ENCODE measurements around the gene PLPPR3.
"Not testable (repeated sequence)": the region's sequence is repeated elsewhere in the genome, so short reads cannot be mapped to it uniquely, and the experiment has no call there.

The PLPPR3 gene

DNA sequence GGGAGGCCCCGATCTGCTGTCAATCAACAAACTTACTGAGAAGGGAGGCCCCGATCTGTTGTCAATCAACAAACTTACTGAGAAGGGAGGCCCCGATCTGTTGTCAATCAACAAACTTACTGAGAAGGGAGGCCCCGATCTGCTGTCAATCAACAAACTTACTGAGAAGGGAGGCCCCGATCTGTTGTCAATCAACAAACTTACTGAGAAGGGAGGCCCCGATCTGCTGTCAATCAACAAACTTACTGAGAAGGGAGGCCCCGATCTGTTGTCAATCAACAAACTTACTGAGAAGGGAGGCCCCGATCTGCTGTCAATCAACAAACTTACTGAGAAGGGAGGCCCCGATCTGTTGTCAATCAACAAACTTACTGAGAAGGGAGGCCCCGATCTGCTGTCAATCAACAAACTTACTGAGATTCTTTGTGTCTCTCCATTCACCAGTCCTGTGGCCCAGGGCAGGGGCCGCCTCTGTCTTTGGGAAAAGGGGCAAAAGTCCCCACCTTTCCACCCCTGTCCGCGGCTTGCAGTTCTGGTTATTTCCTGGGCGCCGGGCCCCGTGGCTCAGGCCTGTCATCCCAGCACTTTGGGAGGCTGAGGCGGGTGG lies 32.0 kb upstream of the PLPPR3 start:
- H3K9me3 ChIP-seq (ENCODE audit: control insufficient read depth, insufficient read depth, low read length); H3K36me3 ChIP-seq (ENCODE audit: control insufficient read depth, insufficient read depth, low read length); DNase-seq (ENCODE audit: low read depth, low spot score); H3K4me1 ChIP-seq (ENCODE audit: control insufficient read depth, insufficient read depth, low read length); H3K27me3 ChIP-seq (ENCODE audit: control insufficient read depth, insufficient read depth, low read length); H3K4me3 ChIP-seq (ENCODE audit: low read length); H3K27ac ChIP-seq (ENCODE audit: low read length): not testable (repeated sequence)
- WGBS (ENCODE audit: insufficient coverage, insufficient read length) = no CpG with 5 or more reads among the region's 17 CpGs

GRCh38 chr19:853014-853585 lies 31.3 kb upstream of the PLPPR3 start:
- Histone ChIP-seq H3K27ac (ENCODE audit: low read length) (no peak overlapping the region), H3K4me3 (ENCODE audit: low read length) (no peak overlapping the region), H3K4me1 (ENCODE audit: control insufficient read depth, insufficient read depth, low read length) (no peaks in the 10 kb centered on the region; the same call in 1 of the 2 replicates), H3K36me3 (ENCODE audit: control insufficient read depth, insufficient read depth, low read length) (no peaks in the 10 kb centered on the region; the same call in 1 of the 2 replicates), H3K27me3 (ENCODE audit: control insufficient read depth, insufficient read depth, low read length) (no peaks in the 10 kb centered on the region), H3K9me3 (ENCODE audit: control insufficient read depth, insufficient read depth, low read length) (no peaks in the 10 kb centered on the region)
- WGBS (ENCODE audit: insufficient coverage, insufficient read length) = no CpG with 5 or more reads among the region's 67 CpGs
- DNase-seq (ENCODE audit: low read depth, low spot score) = no peak

GRCh38 chr19:852136-853013 lies 30.6 kb upstream of the PLPPR3 start, which contains the start of gene ELANE:
TSS of gene ELANE (plus strand) at chr19:852303. CDS start at chr19:852329, 26 bp downstream.
- H3K36me3 ChIP-seq (ENCODE audit: control insufficient read depth, insufficient read depth, low read length) = no peaks in the 10 kb centered on the region; the same call in 1 of the 2 replicates
- no peak for DNase-seq (ENCODE audit: low read depth, low spot score)
- no CpG with 5 or more reads among the region's 55 CpGs for WGBS (ENCODE audit: insufficient coverage, insufficient read length)
- H3K27ac ChIP-seq (ENCODE audit: low read length) = no peak within 1 kb of the TSS
- H3K4me1 ChIP-seq (ENCODE audit: control insufficient read depth, insufficient read depth, low read length) = no peaks in the 10 kb centered on the region; the same call in 1 of the 2 replicates
- H3K27me3 ChIP-seq (ENCODE audit: control insufficient read depth, insufficient read depth, low read length) = no peaks in the 10 kb centered on the region
- no peaks in the 10 kb centered on the region for H3K9me3 ChIP-seq (ENCODE audit: control insufficient read depth, insufficient read depth, low read length)
- no peak within 1 kb of the TSS for H3K4me3 ChIP-seq (ENCODE audit: low read length)

GRCh38 chr19:850979-851335 lies 29.2 kb upstream of the PLPPR3 start:
- H3K4me1 ChIP-seq (ENCODE audit: control insufficient read depth, insufficient read depth, low read length) = no peaks in the 10 kb centered on the region; the same call in 1 of the 2 replicates
- H3K27ac ChIP-seq (ENCODE audit: low read length) = no peak overlapping the region
- no peaks in the 10 kb centered on the region for H3K9me3 ChIP-seq (ENCODE audit: control insufficient read depth, insufficient read depth, low read length)
- H3K36me3 ChIP-seq (ENCODE audit: control insufficient read depth, insufficient read depth, low read length) = no peaks in the 10 kb centered on the region; the same call in 1 of the 2 replicates
- no CpG with 5 or more reads among the region's 13 CpGs for WGBS (ENCODE audit: insufficient coverage, insufficient read length)
- H3K4me3 ChIP-seq (ENCODE audit: low read length) = no peak overlapping the region
- H3K27me3 ChIP-seq (ENCODE audit: control insufficient read depth, insufficient read depth, low read length) = no peaks in the 10 kb centered on the region
- no peak for DNase-seq (ENCODE audit: low read depth, low spot score)

DNA sequence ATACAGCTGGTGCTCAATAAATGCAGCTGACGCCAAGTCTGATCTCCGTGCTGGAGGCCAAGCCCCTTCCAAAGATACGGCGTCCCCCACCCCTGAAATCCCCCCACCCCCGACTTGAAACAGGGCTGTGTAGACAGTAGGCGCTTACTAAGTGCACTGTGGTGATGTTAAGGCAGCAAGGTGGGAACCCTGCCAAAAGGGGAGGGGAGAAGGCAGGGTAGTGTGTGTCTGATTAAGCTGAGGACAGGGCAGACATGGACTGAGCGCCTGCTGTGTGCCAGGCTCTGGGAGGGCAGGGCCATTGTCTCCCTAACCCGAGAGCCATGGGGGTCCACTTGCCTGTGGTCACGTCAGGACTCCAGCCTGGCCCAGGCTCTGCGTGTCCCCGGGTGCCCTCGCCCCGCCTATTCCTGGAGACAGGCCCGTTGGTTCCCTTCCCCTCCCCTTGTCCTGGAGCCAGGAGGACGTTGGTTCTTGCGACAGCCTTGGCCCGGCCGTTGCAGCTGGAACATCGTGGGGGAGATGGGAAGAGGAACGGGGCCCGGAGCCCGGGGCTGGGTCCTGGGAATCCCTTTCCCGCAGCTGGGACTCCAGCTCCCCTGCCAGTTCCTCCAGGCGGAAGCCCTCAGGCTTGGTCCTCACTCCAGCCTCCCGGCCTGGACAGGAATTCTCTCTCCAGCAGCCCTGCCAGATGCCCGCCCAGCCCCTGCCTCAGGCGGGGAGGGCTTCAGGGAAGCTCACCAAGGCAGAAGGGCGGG lies 28.6 kb upstream of the PLPPR3 start:
- no peaks in the 10 kb centered on the region for H3K27me3 ChIP-seq (ENCODE audit: control insufficient read depth, insufficient read depth, low read length)
- H3K9me3 ChIP-seq (ENCODE audit: control insufficient read depth, insufficient read depth, low read length) = no peaks in the 10 kb centered on the region
- no peak overlapping the region for H3K4me3 ChIP-seq (ENCODE audit: low read length)
- DNase-seq (ENCODE audit: low read depth, low spot score) = no peak
- no peak overlapping the region for H3K27ac ChIP-seq (ENCODE audit: low read length)
- no CpG with 5 or more reads among the region's 28 CpGs for WGBS (ENCODE audit: insufficient coverage, insufficient read length)
- H3K4me1 ChIP-seq (ENCODE audit: control insufficient read depth, insufficient read depth, low read length) = no peaks in the 10 kb centered on the region; the same call in 1 of the 2 replicates
- no peaks in the 10 kb centered on the region; the same call in 1 of the 2 replicates for H3K36me3 ChIP-seq (ENCODE audit: control insufficient read depth, insufficient read depth, low read length)

DNA sequence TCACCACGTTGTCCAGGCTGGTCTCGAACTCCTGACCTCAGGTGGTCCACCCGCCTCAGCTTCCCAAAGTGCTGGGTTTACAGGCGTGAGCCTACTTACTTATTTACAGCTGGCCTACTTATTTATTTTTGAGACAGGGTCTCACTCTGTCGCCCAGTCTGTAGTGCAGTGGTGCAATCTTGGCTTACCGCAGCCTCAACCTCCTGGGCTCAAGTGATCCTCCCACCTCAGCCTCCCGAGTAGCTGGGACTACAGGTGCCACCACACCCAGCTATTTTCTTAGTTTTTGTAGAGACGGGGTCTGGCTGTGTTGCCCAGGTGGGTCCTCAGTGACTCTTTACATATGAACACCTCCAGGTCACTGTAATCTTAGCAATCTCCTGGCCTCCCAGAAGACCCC lies 27.4 kb upstream of the PLPPR3 start:
- H3K36me3 ChIP-seq (ENCODE audit: control insufficient read depth, insufficient read depth, low read length); H3K9me3 ChIP-seq (ENCODE audit: control insufficient read depth, insufficient read depth, low read length); DNase-seq (ENCODE audit: low read depth, low spot score); H3K27ac ChIP-seq (ENCODE audit: low read length); H3K4me1 ChIP-seq (ENCODE audit: control insufficient read depth, insufficient read depth, low read length); H3K4me3 ChIP-seq (ENCODE audit: low read length); H3K27me3 ChIP-seq (ENCODE audit: control insufficient read depth, insufficient read depth, low read length): not testable (repeated sequence)
- WGBS (ENCODE audit: insufficient coverage, insufficient read length) = no CpG with 5 or more reads among the region's 8 CpGs

DNA sequence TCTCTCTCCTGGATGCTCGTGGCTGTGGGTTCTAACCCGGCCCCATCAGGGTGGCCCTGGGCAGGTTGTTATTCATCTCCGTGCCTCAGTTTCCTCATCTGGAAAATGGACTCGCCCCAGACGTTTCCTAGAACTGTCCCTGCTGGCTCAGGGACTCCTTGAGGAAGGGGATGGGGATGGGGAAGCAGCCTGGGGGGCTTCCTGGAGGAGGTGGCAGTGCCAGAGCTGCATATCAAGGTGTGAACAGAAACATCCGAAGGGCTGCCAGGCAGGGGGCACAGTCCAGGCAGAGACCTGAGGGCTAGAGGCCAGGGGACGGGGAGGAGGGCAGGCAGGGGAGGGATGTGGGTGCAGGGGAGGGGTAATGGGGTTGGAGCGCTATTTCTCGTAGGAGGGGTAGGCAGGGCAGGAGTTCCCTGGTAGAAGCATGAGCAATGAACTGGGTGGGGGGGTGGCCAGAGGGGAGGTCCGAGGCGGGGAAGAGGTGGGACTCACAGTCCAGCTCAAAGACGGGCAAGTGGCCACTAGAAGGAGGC lies 26.7 kb upstream of the PLPPR3 start:
- Histone ChIP-seq H3K4me1 (ENCODE audit: control insufficient read depth, insufficient read depth, low read length) (no peaks in the 10 kb centered on the region; the same call in 1 of the 2 replicates), H3K36me3 (ENCODE audit: control insufficient read depth, insufficient read depth, low read length) (no peaks in the 10 kb centered on the region; the same call in 1 of the 2 replicates), H3K9me3 (ENCODE audit: control insufficient read depth, insufficient read depth, low read length) (no peaks in the 10 kb centered on the region), H3K4me3 (ENCODE audit: low read length) (no peak overlapping the region), H3K27ac (ENCODE audit: low read length) (no peak overlapping the region), H3K27me3 (ENCODE audit: control insufficient read depth, insufficient read depth, low read length) (peaks cover 2% of the 10 kb centered on the region; the same call in 1 of the 2 replicates)
- DNase-seq (ENCODE audit: low read depth, low spot score) = no peak
- WGBS (ENCODE audit: insufficient coverage, insufficient read length) = no CpG with 5 or more reads among the region's 12 CpGs

- H3K36me3 ChIP-seq (ENCODE audit: control insufficient read depth, insufficient read depth, low read length) = no peaks in the 10 kb centered on the region
- H3K27me3 ChIP-seq (ENCODE audit: control insufficient read depth, insufficient read depth, low read length) = peaks cover 4% of the 10 kb centered on the region; the same call in 1 of the 2 replicates
- H3K4me3 ChIP-seq (ENCODE audit: low read length) = no peak overlapping the region
- peaks cover 1% of the 10 kb centered on the region; the same call in 1 of the 2 replicates for H3K4me1 ChIP-seq (ENCODE audit: control insufficient read depth, insufficient read depth, low read length)
- H3K27ac ChIP-seq (ENCODE audit: low read length) = no peak overlapping the region
- H3K9me3 ChIP-seq (ENCODE audit: control insufficient read depth, insufficient read depth, low read length) = no peaks in the 10 kb centered on the region
- DNase-seq (ENCODE audit: low read depth, low spot score) = no peak
- WGBS (ENCODE audit: insufficient coverage, insufficient read length) = no CpG with 5 or more reads among the region's 37 CpGs
Observed at GRCh38 chr19:845707-846521, 24.2 kb upstream of the PLPPR3 start.

DNA sequence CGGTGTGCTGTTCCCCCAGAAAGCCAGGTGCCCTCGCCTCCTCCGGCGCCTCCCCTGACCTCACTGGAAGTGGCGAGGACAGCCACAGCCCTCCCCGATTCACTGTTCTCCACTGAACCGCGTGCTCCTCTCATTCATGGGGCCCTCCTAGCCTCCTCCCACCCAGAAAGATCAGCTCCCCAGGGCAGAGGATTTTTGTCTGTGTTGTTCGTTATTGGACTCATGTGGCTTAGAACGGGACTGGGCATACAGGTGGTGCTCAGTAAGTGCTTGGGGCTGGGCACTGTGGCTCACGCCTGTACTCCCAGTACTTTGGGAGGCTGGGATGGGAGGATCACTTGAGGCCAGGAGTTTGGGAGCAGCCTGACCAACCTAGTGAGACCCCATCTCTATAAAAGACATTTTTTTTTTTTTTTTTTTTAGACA lies 22.8 kb upstream of the PLPPR3 start:
- DNase-seq (ENCODE audit: low read depth, low spot score) = no peak
- no CpG with 5 or more reads among the region's 11 CpGs for WGBS (ENCODE audit: insufficient coverage, insufficient read length)
- peaks cover 4% of the 10 kb centered on the region; the same call in 1 of the 2 replicates for H3K27me3 ChIP-seq (ENCODE audit: control insufficient read depth, insufficient read depth, low read length)
- no peak overlapping the region for H3K4me3 ChIP-seq (ENCODE audit: low read length)
- no peaks in the 10 kb centered on the region for H3K36me3 ChIP-seq (ENCODE audit: control insufficient read depth, insufficient read depth, low read length)
- no peaks in the 10 kb centered on the region for H3K9me3 ChIP-seq (ENCODE audit: control insufficient read depth, insufficient read depth, low read length)
- peaks cover 1% of the 10 kb centered on the region; the same call in 1 of the 2 replicates for H3K4me1 ChIP-seq (ENCODE audit: control insufficient read depth, insufficient read depth, low read length)
- no peak overlapping the region for H3K27ac ChIP-seq (ENCODE audit: low read length)
